Testis (tissue), 3 donors: ENCODE results near the gene AVPR1A. TPM values are rescaled to one million over a fixed set of nuclear protein-coding genes. Genes with fewer than 3 reads are reported as not detected.

Experiments
- DNase-seq: peaks from one replicate; pipeline ENCODE4 v3.0.0-alpha.2; 2019
- H3K27ac ChIP-seq, 2 donors: fragments of 200-600 bp; sonication (generic); one replicate each; pipeline ENCODE4 v1.5.1; 2019
- H3K27me3 ChIP-seq: fragments of 200-600 bp; sonication (generic); one replicate; pipeline ENCODE4 v1.5.1; 2019
- H3K36me3 ChIP-seq: fragments of 200-600 bp; sonication (generic); one replicate; pipeline ENCODE4 v1.5.1; 2017; ENCODE audit warnings: low read depth; ENCODE audit errors: missing control alignments
- H3K4me1 ChIP-seq: fragments of 200-600 bp; sonication (generic); one replicate; pipeline ENCODE4 v1.5.1; 2019
- H3K4me3 ChIP-seq, 2 donors: fragments of 200-600 bp; sonication (generic); one replicate each; pipeline ENCODE4 v1.5.1; 2017 to 2019
- H3K9me3 ChIP-seq: fragments of 200-600 bp; sonication (generic); one replicate; pipeline ENCODE4 v1.5.1; 2017
- CTCF ChIP-seq, 3 experiments: fragments of 450-650 bp in 2 of 3; fragments of 200-600 bp in 1 of 3; sonication (generic) in 1 of 3; IDR thresholded peaks; one replicate each; pipeline ENCODE4 v1.5.1; 2016 to 2019; ENCODE audit warnings: antibody characterized with exemption in 3 of 3, mild to moderate bottlenecking in 2 of 3, moderate library complexity in 1 of 3
- POLR2A ChIP-seq: fragments of 450-650 bp; IDR thresholded peaks from one replicate; pipeline ENCODE4 v1.6.1; 2017; ENCODE audit warnings: antibody characterized with exemption, mild to moderate bottlenecking, moderate library complexity
- WGBS, 2 donors: methylation state at CpG; one replicate each; pipeline ENCODE4 v1.1.5; 2018; 5-methylcytosine and 5-hydroxymethylcytosine counted together
- intact Hi-C: fragments of 100-400 bp; cut with DNase I; formaldehyde crosslinking; loops from one replicate; pipeline ENCODE4 v1.15.1; 2023; ENCODE audit warnings: low total_unique reads
- polyA plus RNA-seq: library from polyadenylated mRNA; stranded (reverse); fragments of 350-450 nt; fragmentation: Illumina TruSeq; extraction: RNeasy Lipid Tissue Mini Kit (QIAGEN cat#74804); gene quantifications from one replicate; pipeline ENCODE4 v1.2.3, GENCODE V29; 2014; ENCODE audit warnings: low read depth, low replicate concordance; ENCODE audit not compliant: insufficient read depth
- total RNA-seq, 2 donors: library from RNA; depleted of rRNA; stranded (reverse); fragments of >200 nt; gene quantifications; one replicate each; pipeline ENCODE4 v1.2.3, GENCODE V29; 2016

The AVPR1A gene
- total and polyA plus RNA-seq, 3 donors from 2014 or later, result 0.93 to 1.6 (median 1.5) TPM

GRCh38 chr12:63151623-63152320, 771 bp upstream of the AVPR1A start:
- WGBS, 2 donors, result 0 to 1% methylated on average over 25 to 26 of the region's 26 CpGs
- peaks cover 9% of the 10 kb centered on the region for H3K4me1 ChIP-seq
- DNase-seq, result peak; percentile 58
- H3K27ac ChIP-seq, result no peak overlapping the region
- H3K36me3 ChIP-seq, result no peaks in the 10 kb centered on the region
- peak; percentile 45 to 77 (median 64) for TF ChIP-seq CTCF (IDR thresholded peaks at IDR 0.05)
- no peak for TF ChIP-seq POLR2A
- intact Hi-C loops, result no loop called here
- H3K9me3 ChIP-seq, result no peaks in the 10 kb centered on the region
- H3K27me3 ChIP-seq, result no peaks in the 10 kb centered on the region
- H3K4me3 ChIP-seq, result peak overlapping the region; percentile 32 to 48

GRCh38 chr12:63149909-63150712, 890 bp downstream of the AVPR1A start:
- intact Hi-C loops, result no loop called here
- no peak for DNase-seq
- H3K4me1 ChIP-seq, result peaks cover 9% of the 10 kb centered on the region
- H3K36me3 ChIP-seq, result no peaks in the 10 kb centered on the region
- no peaks in the 10 kb centered on the region for H3K9me3 ChIP-seq
- H3K27ac ChIP-seq, result no peak overlapping the region
- no peak for TF ChIP-seq CTCF (IDR thresholded peaks at IDR 0.05)
- no peak for TF ChIP-seq POLR2A
- WGBS, 2 donors, result 5 to 8% methylated on average over 18 to 64 of the region's 75 CpGs
- H3K4me3 ChIP-seq, result peak overlapping the region; percentile 32 to 48
- no peaks in the 10 kb centered on the region for H3K27me3 ChIP-seq

DNA sequence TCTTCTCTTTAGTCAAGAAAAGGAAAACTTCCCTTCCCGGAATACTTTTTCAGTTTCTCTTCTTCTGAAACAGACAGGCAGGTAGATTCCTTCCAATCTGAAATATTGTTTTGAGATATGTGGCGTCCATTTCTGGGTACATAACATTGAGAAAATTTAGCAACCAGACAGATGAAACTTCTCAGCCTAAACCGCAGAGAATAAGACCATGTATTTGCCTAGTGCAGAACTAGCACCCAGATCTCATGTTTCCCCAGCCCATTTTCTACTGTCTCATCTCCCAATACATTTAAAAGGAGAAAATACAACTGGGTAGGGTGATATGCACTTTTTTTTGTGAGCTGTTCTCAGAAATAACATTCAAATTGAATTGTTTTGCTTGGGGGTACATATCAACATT, 6.4 kb downstream of the AVPR1A start:
- no peak overlapping the region for H3K4me3 ChIP-seq
- no peaks in the 10 kb centered on the region for H3K27me3 ChIP-seq
- no peak for DNase-seq
- H3K36me3 ChIP-seq, result no peaks in the 10 kb centered on the region
- intact Hi-C loops, result no loop called here
- H3K9me3 ChIP-seq, result no peaks in the 10 kb centered on the region
- no peak overlapping the region for H3K27ac ChIP-seq
- 82 to 86% methylated on average over 3 of the region's 3 CpGs for WGBS, 2 donors
- H3K4me1 ChIP-seq, result no peaks in the 10 kb centered on the region
- TF ChIP-seq POLR2A (no peak), CTCF (IDR thresholded peaks at IDR 0.05) (no peak)

GRCh38 chr12:63138488-63138887, 12.5 kb downstream of the AVPR1A start:
- no peak for DNase-seq
- Histone ChIP-seq H3K36me3 (no peaks in the 10 kb centered on the region), H3K4me1 (no peaks in the 10 kb centered on the region), H3K4me3 (no peak overlapping the region), H3K27me3 (no peaks in the 10 kb centered on the region), H3K27ac (no peak overlapping the region), H3K9me3 (no peaks in the 10 kb centered on the region)
- WGBS, 2 donors, result 81 to 82% methylated on average over 4 of the region's 4 CpGs
- intact Hi-C loops, result no loop called here
- TF ChIP-seq CTCF (IDR thresholded peaks at IDR 0.05) (no peak), POLR2A (no peak)
